ENCODE data around the gene ZNF473. TPM values are rescaled to one million over a fixed set of nuclear protein-coding genes. Genes with fewer than 3 reads are reported as not detected.
A peak's percentile ranks its signal among the peaks of the same experiment; 100 is the strongest.

The ZNF473 gene
- total RNA-seq, 2 donors from 2014 or later: 2.4 to 6.5 TPM

DNA sequence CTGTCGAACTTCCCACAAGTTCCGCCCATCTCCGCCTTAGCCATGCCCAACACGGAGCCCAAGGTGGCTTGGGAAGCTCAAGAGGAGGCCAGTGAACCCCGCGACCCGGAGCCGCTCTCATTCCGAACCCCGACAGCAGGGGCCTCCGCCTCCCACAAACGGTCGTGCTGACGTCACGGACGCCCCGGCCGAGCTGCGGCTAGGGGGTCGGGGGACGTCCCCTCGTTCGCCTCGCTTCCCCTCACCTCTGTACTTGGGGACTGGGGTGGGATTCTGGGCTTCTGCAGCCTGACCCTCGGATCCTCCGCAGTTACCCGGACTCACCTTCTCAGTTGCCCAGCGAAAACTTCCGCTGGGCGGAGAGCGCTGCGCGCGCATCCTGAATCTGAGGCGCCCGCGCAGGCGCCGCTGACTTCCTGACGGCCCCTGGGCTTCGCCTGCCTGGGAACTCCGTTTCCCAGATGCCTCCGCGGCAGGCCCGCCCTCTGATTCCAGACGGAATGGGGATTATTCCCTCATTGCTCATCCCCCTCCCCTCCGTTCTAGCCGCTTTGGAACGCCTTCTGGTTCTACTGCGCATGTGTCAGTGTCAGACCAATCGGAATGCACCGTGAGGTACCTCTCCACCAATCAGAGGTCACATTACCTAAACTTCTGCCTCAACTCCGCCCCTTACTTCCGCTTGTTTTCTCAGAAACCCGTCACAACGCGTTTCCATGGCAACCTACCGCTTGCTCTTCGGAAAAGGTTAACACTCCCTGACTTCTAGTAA is 597 bp upstream of the ZNF473 start, which contains the start of gene VRK3:
Gene VRK3 (minus strand): TSS at position 351 of the 772 bp plus-strand sequence. CDS start 9,210 bp downstream, outside the sequence.
- Histone ChIP-seq H3K36me3 (peaks cover 2% of the 10 kb centered on the region), H3K4me3 (peak within 1 kb of the TSS; percentile 81), H3K4me1 (ENCODE audit: control insufficient read depth in 1 of 2, low read depth in 2 of 2) (peaks cover 17 to 33% of the 10 kb centered on the region in 2 donors), H3K27ac (peak within 1 kb of the TSS; percentile 84 to 85), H3K9me3 (no peaks in the 10 kb centered on the region), H3K27me3 (replicated peaks; ENCODE audit: insufficient read depth) (no peaks in the 10 kb centered on the region)
- TF ChIP-seq, protein P1, sequence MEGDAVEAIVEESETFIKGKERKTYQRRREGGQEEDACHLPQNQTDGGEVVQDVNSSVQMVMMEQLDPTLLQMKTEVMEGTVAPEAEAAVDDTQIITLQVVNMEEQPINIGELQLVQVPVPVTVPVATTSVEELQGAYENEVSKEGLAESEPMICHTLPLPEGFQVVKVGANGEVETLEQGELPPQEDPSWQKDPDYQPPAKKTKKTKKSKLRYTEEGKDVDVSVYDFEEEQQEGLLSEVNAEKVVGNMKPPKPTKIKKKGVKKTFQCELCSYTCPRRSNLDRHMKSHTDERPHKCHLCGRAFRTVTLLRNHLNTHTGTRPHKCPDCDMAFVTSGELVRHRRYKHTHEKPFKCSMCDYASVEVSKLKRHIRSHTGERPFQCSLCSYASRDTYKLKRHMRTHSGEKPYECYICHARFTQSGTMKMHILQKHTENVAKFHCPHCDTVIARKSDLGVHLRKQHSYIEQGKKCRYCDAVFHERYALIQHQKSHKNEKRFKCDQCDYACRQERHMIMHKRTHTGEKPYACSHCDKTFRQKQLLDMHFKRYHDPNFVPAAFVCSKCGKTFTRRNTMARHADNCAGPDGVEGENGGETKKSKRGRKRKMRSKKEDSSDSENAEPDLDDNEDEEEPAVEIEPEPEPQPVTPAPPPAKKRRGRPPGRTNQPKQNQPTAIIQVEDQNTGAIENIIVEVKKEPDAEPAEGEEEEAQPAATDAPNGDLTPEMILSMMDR (IDR thresholded peaks at IDR 0.05): no peak
- peak; percentile 97 for DNase-seq (ENCODE audit: low spot score)
- peak; percentile 100 for ATAC-seq (ENCODE audit: insufficient number of reproducible peaks, low FRiP score, low read depth)

DNA sequence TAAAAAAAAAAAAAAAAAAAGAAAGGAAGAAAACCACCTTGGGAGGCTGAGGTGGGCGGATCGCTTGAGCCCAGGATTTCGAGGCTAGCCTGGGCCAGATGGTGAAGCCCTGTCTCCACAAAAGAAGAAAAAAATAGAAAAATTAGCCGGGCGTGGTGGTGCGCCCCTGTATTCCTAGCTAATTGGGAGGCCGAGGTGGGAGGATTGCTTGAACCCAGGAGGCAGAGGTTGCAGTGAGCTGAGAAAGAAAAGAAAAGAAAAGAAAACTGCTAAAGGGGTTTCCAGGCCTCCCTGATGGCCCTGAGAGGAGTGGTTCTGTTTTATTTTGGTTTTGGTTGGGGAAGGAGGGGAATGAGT is 723 bp downstream of the ZNF473 start:
- TF ChIP-seq, protein P1 (IDR thresholded peaks at IDR 0.05): no peak
- peaks cover 17 to 33% of the 10 kb centered on the region in 2 donors for H3K4me1 ChIP-seq (ENCODE audit: control insufficient read depth in 1 of 2, low read depth in 2 of 2)
- H3K27me3 ChIP-seq (replicated peaks; ENCODE audit: insufficient read depth): no peaks in the 10 kb centered on the region
- peaks cover 8% of the 10 kb centered on the region for H3K36me3 ChIP-seq
- H3K4me3 ChIP-seq: peak overlapping the region; percentile 81
- H3K9me3 ChIP-seq: no peaks in the 10 kb centered on the region
- DNase-seq (ENCODE audit: low spot score) (no peak), ATAC-seq (ENCODE audit: insufficient number of reproducible peaks, low FRiP score, low read depth) (no peak)
- no peak overlapping the region for H3K27ac ChIP-seq

DNA sequence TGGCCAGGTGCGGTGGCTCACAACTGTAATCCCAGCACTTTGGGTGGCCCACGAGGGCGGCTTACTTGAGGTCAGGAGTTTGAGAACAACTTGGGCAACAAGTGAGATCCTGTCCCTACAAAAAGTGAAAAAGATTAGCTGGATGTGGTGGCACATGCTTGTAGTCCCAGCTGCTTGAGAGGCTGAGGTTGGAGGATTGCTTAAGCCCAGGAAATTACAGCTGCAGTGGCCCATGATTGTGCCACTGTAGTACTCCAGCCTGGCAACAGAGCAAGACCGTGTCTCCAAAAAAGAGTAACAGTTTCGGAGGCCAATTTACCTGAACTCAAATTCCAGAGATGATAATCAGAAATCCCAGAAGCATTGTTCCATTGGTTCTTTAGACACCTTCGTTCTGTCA is 4.4 kb downstream of the ZNF473 start:
- DNase-seq (ENCODE audit: low spot score) (no peak), ATAC-seq (ENCODE audit: insufficient number of reproducible peaks, low FRiP score, low read depth) (no peak)
- H3K36me3 ChIP-seq: peaks cover 34% of the 10 kb centered on the region
- TF ChIP-seq, protein P1 (IDR thresholded peaks at IDR 0.05): no peak
- no peak overlapping the region for H3K4me3 ChIP-seq
- H3K9me3 ChIP-seq: no peaks in the 10 kb centered on the region
- peaks cover 10 to 16% of the 10 kb centered on the region in 2 donors for H3K4me1 ChIP-seq (ENCODE audit: control insufficient read depth in 1 of 2, low read depth in 2 of 2)
- no peak overlapping the region for H3K27ac ChIP-seq
- no peaks in the 10 kb centered on the region for H3K27me3 ChIP-seq (replicated peaks; ENCODE audit: insufficient read depth)

DNA sequence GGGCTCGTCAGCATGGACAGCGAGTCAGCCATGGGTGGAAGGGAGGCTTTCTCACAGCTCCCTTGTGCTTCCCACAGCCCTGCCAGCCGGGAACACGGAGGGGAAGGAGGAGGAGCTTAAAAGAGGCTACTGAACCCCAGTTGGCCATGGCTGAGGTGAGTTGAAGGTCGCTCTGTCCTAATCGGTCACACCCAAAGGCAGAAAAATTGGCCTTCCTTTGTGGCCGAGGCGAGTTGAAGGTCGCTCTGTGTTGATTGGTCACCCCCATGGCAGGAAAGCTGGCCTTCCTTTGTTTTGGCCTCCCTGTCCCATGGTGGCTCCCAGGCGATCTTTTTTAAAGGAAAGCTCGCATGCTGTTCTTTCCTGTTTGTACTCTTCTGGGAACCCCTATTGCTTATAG is 5.1 kb downstream of the ZNF473 start:
- TF ChIP-seq, protein P1 (IDR thresholded peaks at IDR 0.05): no peak
- peaks cover 38% of the 10 kb centered on the region for H3K36me3 ChIP-seq
- ATAC-seq (ENCODE audit: insufficient number of reproducible peaks, low FRiP score, low read depth): no peak

DNA sequence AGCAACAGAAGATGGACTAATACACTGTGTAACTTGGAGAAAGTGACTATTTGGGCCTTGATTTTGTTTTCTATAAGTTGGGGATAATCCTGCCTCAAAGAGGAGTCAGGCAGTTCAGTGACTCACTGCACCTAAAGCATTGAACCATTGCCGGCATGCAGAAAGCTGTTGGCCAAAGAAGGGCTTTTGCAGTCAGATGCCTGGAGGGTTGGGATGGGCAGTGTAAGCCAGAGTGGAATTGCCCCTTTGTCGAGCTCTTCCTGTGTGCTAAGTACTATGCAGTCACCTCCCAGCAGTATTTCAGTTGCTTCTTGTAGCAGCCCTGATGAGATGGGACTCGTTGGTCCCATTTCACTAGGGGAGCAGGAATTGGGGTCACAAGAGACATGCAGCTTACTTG is 11.1 kb downstream of the ZNF473 start:
- H3K4me1 ChIP-seq (ENCODE audit: control insufficient read depth in 1 of 2, low read depth in 2 of 2): no peaks in the 10 kb centered on the region
- no peak for DNase-seq (ENCODE audit: low spot score)
- no peak for ATAC-seq (ENCODE audit: insufficient number of reproducible peaks, low FRiP score, low read depth)
- no peaks in the 10 kb centered on the region for H3K27me3 ChIP-seq (replicated peaks; ENCODE audit: insufficient read depth)
- H3K27ac ChIP-seq: no peak overlapping the region
- H3K36me3 ChIP-seq: peaks cover 55% of the 10 kb centered on the region
- no peak overlapping the region for H3K4me3 ChIP-seq
- H3K9me3 ChIP-seq: no peaks in the 10 kb centered on the region
- TF ChIP-seq, protein P1 (IDR thresholded peaks at IDR 0.05): no peak

More for the DNA sequence above, 5.1 kb downstream of the ZNF473 start:
- no peak for DNase-seq (ENCODE audit: low spot score)
- no peaks in the 10 kb centered on the region for H3K9me3 ChIP-seq
- no peak overlapping the region for H3K4me3 ChIP-seq
- H3K27me3 ChIP-seq (replicated peaks; ENCODE audit: insufficient read depth): no peaks in the 10 kb centered on the region
- H3K4me1 ChIP-seq (ENCODE audit: control insufficient read depth in 1 of 2, low read depth in 2 of 2): peaks cover 10 to 16% of the 10 kb centered on the region in 2 donors
- no peak overlapping the region for H3K27ac ChIP-seq
